Astrocyte (in vitro differentiated cells and primary cell): ENCODE results near the gene GNAT1. TPM values are rescaled to one million over a fixed set of nuclear protein-coding genes. Genes with fewer than 3 reads are reported as not detected.
A peak's percentile ranks its signal among the peaks of the same experiment; 100 is the strongest.

Experiments
- DNase-seq: peaks from one replicate; pipeline ENCODE4 v3.0.0-alpha.2; 2010; ENCODE audit warnings: low read depth
- FAIRE-seq: peaks from 2 replicates; lab custom pipeline; 2011; peaks lifted over from hg19 to GRCh38; lab: Jason Lieb, UNC
- H2AFZ ChIP-seq: 2 replicates; pipeline ENCODE4 v1.6.0; 2012; ENCODE audit warnings: low read depth, low read length, inconsistent platforms
- H3K27ac ChIP-seq: 2 replicates; pipeline ENCODE4 v1.5.1; 2011; ENCODE audit warnings: low read depth, low read length, inconsistent platforms
- H3K27me3 ChIP-seq: 2 replicates; pipeline ENCODE4 v1.6.0; 2011; ENCODE audit warnings: low read length, inconsistent platforms; ENCODE audit not compliant: insufficient read depth
- H3K36me3 ChIP-seq: 2 replicates; pipeline ENCODE4 v1.5.1; 2011; ENCODE audit warnings: low read length, inconsistent platforms; ENCODE audit not compliant: insufficient read depth
- H3K4me1 ChIP-seq: 2 replicates; pipeline ENCODE4 v1.5.1; 2011; ENCODE audit warnings: low read length, inconsistent platforms; ENCODE audit not compliant: insufficient read depth
- H3K4me2 ChIP-seq: 2 replicates; pipeline ENCODE4 v1.6.0; 2012; ENCODE audit warnings: low read length, inconsistent platforms
- H3K4me3 ChIP-seq: 2 replicates; pipeline ENCODE4 v1.5.1; 2011; ENCODE audit warnings: low read depth, mild to moderate bottlenecking, low read length, inconsistent platforms; ENCODE audit not compliant: insufficient read depth
- H3K79me2 ChIP-seq: 2 replicates; pipeline ENCODE4 v1.6.0; 2012; ENCODE audit warnings: mild to moderate bottlenecking, low read length, inconsistent platforms; ENCODE audit not compliant: insufficient read depth
- H3K9ac ChIP-seq: 2 replicates; pipeline ENCODE4 v1.6.0; 2012; ENCODE audit warnings: mild to moderate bottlenecking, low read length, inconsistent platforms
- H3K9me3 ChIP-seq: 2 replicates; pipeline ENCODE4 v1.5.1; 2012; ENCODE audit warnings: low read depth, mild to moderate bottlenecking, low read length, inconsistent platforms; ENCODE audit not compliant: insufficient read depth
- H4K20me1 ChIP-seq: 2 replicates; pipeline ENCODE4 v1.6.0; 2012; ENCODE audit warnings: low read length, inconsistent platforms; ENCODE audit not compliant: insufficient read depth
- H3K27ac Mint-ChIP-seq: one replicate; pipeline ENCODE4 v1.8.0; 2021; ENCODE audit warnings: mild to moderate bottlenecking, mixed read lengths; ENCODE audit not compliant: unreplicated experiment
- H3K27me3 Mint-ChIP-seq: one replicate; pipeline ENCODE4 v1.8.0; 2021; ENCODE audit warnings: low read depth, mixed read lengths; ENCODE audit not compliant: unreplicated experiment
- H3K36me3 Mint-ChIP-seq: one replicate; pipeline ENCODE4 v1.8.0; 2021; ENCODE audit warnings: low read depth, mixed read lengths; ENCODE audit not compliant: unreplicated experiment
- H3K4me1 Mint-ChIP-seq: one replicate; pipeline ENCODE4 v1.8.0; 2021; ENCODE audit warnings: low read depth, mixed read lengths; ENCODE audit not compliant: unreplicated experiment
- H3K4me3 Mint-ChIP-seq: one replicate; pipeline ENCODE4 v1.8.0; 2021; ENCODE audit warnings: mild to moderate bottlenecking, moderate library complexity, mixed read lengths; ENCODE audit not compliant: unreplicated experiment
- H3K9me3 Mint-ChIP-seq: one replicate; pipeline ENCODE4 v1.8.0; 2021; ENCODE audit warnings: mild to moderate bottlenecking, mixed read lengths; ENCODE audit not compliant: unreplicated experiment
- CTCF ChIP-seq: IDR thresholded peaks from 2 replicates; pipeline ENCODE4 v1.5.1; 2011; ENCODE audit warnings: low read depth, mild to moderate bottlenecking, inconsistent platforms, low read length, moderate library complexity; ENCODE audit not compliant: insufficient read depth
- EZH2 ChIP-seq: IDR thresholded peaks from 2 replicates; pipeline ENCODE4 v1.6.1; 2012; ENCODE audit warnings: mild to moderate bottlenecking, low read length, inconsistent platforms; ENCODE audit not compliant: insufficient read depth
- total RNA-seq: library from RNA; stranded (reverse); gene quantifications from 2 replicates; pipeline ENCODE4 v1.2.1, GENCODE V29; 2021

The GNAT1 gene
- total RNA-seq, 1 donor from 2014 or later, result not detected

GRCh38 chr3:50156549-50157493 lies 34.6 kb upstream of the GNAT1 start:
- peak overlapping the region; percentile 66 for H2AFZ ChIP-seq
- peaks cover 13% of the 10 kb centered on the region for H3K4me1 Mint-ChIP-seq
- peaks cover 20% of the 10 kb centered on the region for H3K4me1 ChIP-seq
- no peaks in the 10 kb centered on the region for H4K20me1 ChIP-seq
- H3K27me3 Mint-ChIP-seq, result peaks cover 46% of the 10 kb centered on the region
- H3K27ac ChIP-seq, result no peak overlapping the region
- H3K4me3 Mint-ChIP-seq, result peak overlapping the region; percentile 87
- TF ChIP-seq EZH2 (no peak), CTCF (no peak)
- H3K9me3 ChIP-seq, result no peaks in the 10 kb centered on the region
- H3K27ac Mint-ChIP-seq, result no peak overlapping the region
- H3K9ac ChIP-seq, result peak overlapping the region; percentile 62
- FAIRE-seq (no peak), DNase-seq (no peak)
- H3K36me3 Mint-ChIP-seq, result no peaks in the 10 kb centered on the region
- peak overlapping the region; percentile 52 for H3K4me3 ChIP-seq
- no peaks in the 10 kb centered on the region for H3K79me2 ChIP-seq
- peaks cover 9% of the 10 kb centered on the region for H3K27me3 ChIP-seq
- peak overlapping the region; percentile 86 for H3K4me2 ChIP-seq
- H3K36me3 ChIP-seq, result no peaks in the 10 kb centered on the region
- H3K9me3 Mint-ChIP-seq, result peaks cover 2% of the 10 kb centered on the region

GRCh38 chr3:50157827-50158529 lies 33.4 kb upstream of the GNAT1 start:
- TF ChIP-seq EZH2, result no peak
- TF ChIP-seq CTCF, result no peak
- peaks cover 13% of the 10 kb centered on the region for H3K4me1 Mint-ChIP-seq
- H3K4me3 ChIP-seq, result no peak overlapping the region

More at GRCh38 chr3:50157827-50158529, 33.4 kb upstream of the GNAT1 start:
- H3K27me3 ChIP-seq, result peaks cover 9% of the 10 kb centered on the region
- H3K9me3 ChIP-seq, result no peaks in the 10 kb centered on the region
- no peak overlapping the region for H3K27ac ChIP-seq
- H2AFZ ChIP-seq, result no peak overlapping the region
- Mint-ChIP-seq H3K4me3 (no peak overlapping the region), H3K9me3 (peaks cover 2% of the 10 kb centered on the region), H3K27ac (peak overlapping the region; percentile 58), H3K36me3 (no peaks in the 10 kb centered on the region), H3K27me3 (peaks cover 46% of the 10 kb centered on the region)
- H3K4me2 ChIP-seq, result no peak overlapping the region
- H4K20me1 ChIP-seq, result no peaks in the 10 kb centered on the region
- no peaks in the 10 kb centered on the region for H3K79me2 ChIP-seq
- no peaks in the 10 kb centered on the region for H3K36me3 ChIP-seq
- H3K9ac ChIP-seq, result no peak overlapping the region
- H3K4me1 ChIP-seq, result peaks cover 20% of the 10 kb centered on the region
- DNase-seq, result no peak
- FAIRE-seq, result no peak
